GM12878 (cell line): Measurements from ENCODE around the gene ZIC1. TPM values are rescaled to one million over a fixed set of nuclear protein-coding genes. Genes with fewer than 3 reads are reported as not detected.

ENCODE experiments used
- ATAC-seq: fragments of 200-7000 bp; cut with Tn5 transposase; 3 replicates; pipeline ENCODE4 v1.9.1; 2020; ENCODE audit warnings: mild to moderate bottlenecking, moderate library complexity
- BruUV-seq: library from RNA; stranded (reverse); fragments of 400-500 nt; replicated peaks from 2 replicates; lab custom pipeline; 2021; lab: Mats Ljungman, UMichigan
- CTCF ChIA-PET: fragments of 300-600 bp; sonication (Branson Sonifier 250); formaldehyde crosslinking; extraction: SDS; loops from one replicate; lab custom pipeline; 2021; ENCODE audit warnings: inconsistent platforms; lab: Yijun Ruan, JAX
- POLR2A ChIA-PET: fragments of 350-600 bp; formaldehyde crosslinking; extraction: SDS; loops from one replicate; lab custom pipeline; 2021; ENCODE audit warnings: inconsistent platforms; lab: Charles Lee
- RAD21 ChIA-PET: fragments of 300-600 bp; sonication (Branson Sonifier 250); formaldehyde crosslinking; loops from one replicate; lab custom pipeline; 2023; ENCODE audit warnings: antibody characterized with exemption; ENCODE audit not compliant: unreplicated experiment; lab: Charles Lee
- SMC1A ChIA-PET: fragments of 300-600 bp; sonication (Branson Sonifier 250); formaldehyde crosslinking; loops from one replicate; lab custom pipeline; 2023; ENCODE audit not compliant: unreplicated experiment, uncharacterized antibody; lab: Charles Lee
- DNase-seq: peaks from one replicate; pipeline ENCODE4 v3.0.0-alpha.2; 2011; ENCODE audit warnings: low read depth, low spot score
- FAIRE-seq: peaks from 3 replicates; lab custom pipeline; 2011; peaks lifted over from hg19 to GRCh38; lab: Jason Lieb, UNC
- H2AFZ ChIP-seq: 2 replicates; pipeline ENCODE4 v1.6.0; 2011; ENCODE audit warnings: low read depth, low read length, control low read depth; ENCODE audit not compliant: control insufficient read depth
- H3K27ac ChIP-seq: 2 replicates; pipeline ENCODE4 v1.5.1; 2011; ENCODE audit warnings: control low read depth; ENCODE audit not compliant: control insufficient read depth, insufficient read depth
- H3K27me3 ChIP-seq, 2 experiments: replicated peaks in 1 of 2; 2 replicates each; pipeline versions ENCODE4 v1.6.0 to v1.6.1; 2011; ENCODE audit warnings: low read length in 1 of 2; ENCODE audit not compliant: control insufficient read depth in 2 of 2, insufficient read depth in 2 of 2
- H3K36me3 ChIP-seq, 2 experiments: 2 replicates each; pipeline ENCODE4 v1.5.1; 2011; ENCODE audit warnings: low read length in 1 of 2; ENCODE audit not compliant: control insufficient read depth in 2 of 2, insufficient read depth in 2 of 2
- H3K4me1 ChIP-seq: 2 replicates; pipeline ENCODE4 v1.6.1; 2011; ENCODE audit warnings: mild to moderate bottlenecking, low read length, moderate library complexity, mixed read lengths; ENCODE audit not compliant: control insufficient read depth, insufficient read depth
- H3K4me2 ChIP-seq: 2 replicates; pipeline ENCODE4 v1.6.0; 2011; ENCODE audit warnings: control low read depth; ENCODE audit not compliant: control insufficient read depth, insufficient read depth
- H3K4me3 ChIP-seq: fragments of 200-600 bp; sonication (generic); 2 replicates; pipeline ENCODE4 v1.5.1; 2016
- H3K79me2 ChIP-seq: 2 replicates; pipeline ENCODE4 v1.6.0; 2011; ENCODE audit warnings: low read length; ENCODE audit not compliant: control insufficient read depth, insufficient read depth
- H3K9ac ChIP-seq: 2 replicates; pipeline ENCODE4 v1.8.0; 2011; ENCODE audit warnings: low read length, control low read depth, mixed read lengths; ENCODE audit not compliant: control insufficient read depth, insufficient read depth
- H3K9me3 ChIP-seq: replicated peaks from 3 replicates; pipeline ENCODE4 v1.5.1; 2011; ENCODE audit warnings: mild to moderate bottlenecking, low read length; ENCODE audit not compliant: control insufficient read depth, insufficient read depth
- H4K20me1 ChIP-seq: 2 replicates; pipeline ENCODE4 v1.6.0; 2011; ENCODE audit not compliant: control insufficient read depth, insufficient read depth
- ESRRA ChIP-seq: IDR thresholded peaks from 2 replicates; pipeline ENCODE4 v1.6.1; 2012; ENCODE audit warnings: mild to moderate bottlenecking, low read length, improper control_type of control experiment
- HSF1 ChIP-seq: fragments of 150-350 bp; IDR thresholded peaks from 2 replicates; pipeline ENCODE4 v1.6.1; 2014; ENCODE audit warnings: mild to moderate bottlenecking, low read depth, low read length
- MTA2 ChIP-seq: fragments of 450-650 bp; IDR thresholded peaks from 2 replicates; pipeline ENCODE4 v1.6.1; 2016; ENCODE audit warnings: low read depth, mild to moderate bottlenecking, moderate library complexity
- MYC ChIP-seq: IDR thresholded peaks from 2 replicates; pipeline ENCODE4 v1.6.1; 2011; ENCODE audit warnings: mild to moderate bottlenecking, low read length, moderate library complexity, inconsistent platforms; ENCODE audit not compliant: insufficient read depth, insufficient replicate concordance, insufficient read length, severe bottlenecking
- PBX3 ChIP-seq: IDR thresholded peaks from 2 replicates; pipeline ENCODE4 v1.6.1; 2011; ENCODE audit warnings: mild to moderate bottlenecking, low read depth, low read length, moderate library complexity; ENCODE audit not compliant: insufficient replicate concordance
- RELA ChIP-seq: fragments of 450-650 bp; IDR thresholded peaks from 2 replicates; pipeline ENCODE4 v1.8.0; 2014; ENCODE audit warnings: borderline replicate concordance; ENCODE audit not compliant: partially characterized antibody
- REST ChIP-seq: IDR thresholded peaks from 2 replicates; pipeline ENCODE4 v1.6.1; 2012; ENCODE audit warnings: mild to moderate bottlenecking, low read depth, low read length
- WRNIP1 ChIP-seq: IDR thresholded peaks from 2 replicates; pipeline ENCODE4 v1.6.1; 2011; ENCODE audit warnings: low read depth, low read length, improper control_type of control experiment, borderline replicate concordance
- WGBS: methylation state at CpG from one replicate; pipeline ENCODE4 v1.1.6; 2016; ENCODE audit warnings: low lambda C conversion rate; ENCODE audit not compliant: insufficient replicate concordance, insufficient coverage; ENCODE audit errors: missing lambda C conversion rate; 5-methylcytosine and 5-hydroxymethylcytosine counted together
- in situ Hi-C: fragments of 300-500 bp; cut with MboI; formaldehyde crosslinking; loops from 9 replicates; pipeline ENCODE4 v1.14.3; 2018; ENCODE audit warnings: mixed read lengths
- intact Hi-C: fragments of 100-400 bp; cut with micrococcal nuclease; formaldehyde crosslinking; loops from one replicate; pipeline ENCODE4 v1.14.2; 2022; ENCODE audit not compliant: unreplicated experiment
- polyA plus RNA-seq, 11 experiments: library from polyadenylated mRNA; depleted of rRNA in 4 of 11; unstranded in 6 of 11; stranded (reverse) in 5 of 11; fragments of >200 nt; fragmentation: Nextera tagmentation in 4 of 11; fragmentation: Illumina TruSeq in 1 of 11; extraction: Ambion mirVana in 4 of 11; extraction: Trizol in 1 of 11; gene quantifications; 1 replicate in 1 of 11; 2 replicates in 10 of 11; pipeline versions ENCODE4 v1.2.1 to v1.2.3, GENCODE V29; 2011 to 2016; ENCODE audit warnings: inconsistent platforms in 2 of 11, missing spikeins in 2 of 11, low read depth in 1 of 11
- total RNA-seq, 4 experiments: library from RNA; depleted of rRNA in 3 of 4; stranded (reverse); fragments of >200 nt in 3 of 4; fragmentation: Illumina TruSeq in 1 of 4; extraction: Trizol in 1 of 4; gene quantifications; 2 replicates each; pipeline versions ENCODE4 v1.2.1 to v1.2.3, GENCODE V29; 2013 to 2021
- TF ChIP-seq, protein P1 (sequence below): fragments of 450-650 bp; IDR thresholded peaks from 2 replicates; pipeline ENCODE4 v1.6.1; 2017; ENCODE audit warnings: mild to moderate bottlenecking, moderate library complexity

ZIC1 gene
- total and polyA plus RNA-seq, 10 of the 15 experiments (the other 5 are each of a cell fraction or from before 2014, with no cell fraction given) = not detected

DNA sequence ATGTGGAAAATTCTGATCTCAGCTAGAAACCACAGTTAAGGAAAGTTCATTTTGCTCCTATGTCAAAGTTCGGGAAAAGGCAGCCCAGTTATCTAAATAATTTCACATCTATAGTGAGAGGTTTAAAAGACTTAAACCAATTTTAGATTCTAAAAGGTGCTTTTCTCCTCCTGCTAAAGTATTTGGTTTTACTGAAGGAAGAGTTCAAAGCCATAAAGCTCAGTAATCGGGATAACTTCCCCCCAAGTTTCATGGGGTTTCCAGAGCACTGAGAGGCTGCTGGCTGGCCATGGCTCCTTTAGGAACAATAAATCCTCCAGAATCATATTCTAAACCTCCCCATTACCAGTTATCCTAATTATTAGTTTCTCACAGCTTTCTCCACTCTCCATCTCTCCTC is 41.0 kb upstream of the ZIC1 start:
- no peak overlapping the region for H2AFZ ChIP-seq
- H3K79me2 ChIP-seq = no peaks in the 10 kb centered on the region
- no peaks in the 10 kb centered on the region; the same call in 2 of the 3 replicates for H3K9me3 ChIP-seq
- H3K4me2 ChIP-seq = no peak overlapping the region
- WGBS = 36% methylated on average over 2 of the region's 2 CpGs
- RAD21 ChIA-PET = no interaction called here
- H3K36me3 ChIP-seq = no peaks in the 10 kb centered on the region
- no peak overlapping the region for H3K4me3 ChIP-seq
- no peaks in the 10 kb centered on the region for H3K4me1 ChIP-seq
- no peak for ATAC-seq
- intact Hi-C loops (loop anchor here (10.0 kb wide), 1 partner anchor 1017 kb away; no protein-coding TSS in a partner anchor), in situ Hi-C loops (no loop called here)
- SMC1A ChIA-PET = interaction anchor here (1.4 kb wide), 1 partner anchor 708 kb away, joined by 3 read pairs; no protein-coding TSS in a partner anchor
- no peak for DNase-seq
- no peak for FAIRE-seq
- H3K9ac ChIP-seq = no peak overlapping the region
- CTCF ChIA-PET = interaction anchor here (1.2 kb wide), 1 partner anchor 15 kb away, joined by 3 read pairs; no protein-coding TSS in a partner anchor
- no peaks in the 10 kb centered on the region for H4K20me1 ChIP-seq
- H3K27me3 ChIP-seq = peaks cover 1 to 30% of the 10 kb centered on the region in 2 experiments
- no TSS peak for BruUV-seq
- POLR2A ChIA-PET = no interaction called here
- no peak overlapping the region for H3K27ac ChIP-seq
- TF ChIP-seq MYC (no peak), HSF1 (no peak), PBX3 (no peak), ESRRA (no peak), MTA2 (no peak), REST (no peak), WRNIP1 (no peak), RELA (no peak)
- TF ChIP-seq, protein P1, sequence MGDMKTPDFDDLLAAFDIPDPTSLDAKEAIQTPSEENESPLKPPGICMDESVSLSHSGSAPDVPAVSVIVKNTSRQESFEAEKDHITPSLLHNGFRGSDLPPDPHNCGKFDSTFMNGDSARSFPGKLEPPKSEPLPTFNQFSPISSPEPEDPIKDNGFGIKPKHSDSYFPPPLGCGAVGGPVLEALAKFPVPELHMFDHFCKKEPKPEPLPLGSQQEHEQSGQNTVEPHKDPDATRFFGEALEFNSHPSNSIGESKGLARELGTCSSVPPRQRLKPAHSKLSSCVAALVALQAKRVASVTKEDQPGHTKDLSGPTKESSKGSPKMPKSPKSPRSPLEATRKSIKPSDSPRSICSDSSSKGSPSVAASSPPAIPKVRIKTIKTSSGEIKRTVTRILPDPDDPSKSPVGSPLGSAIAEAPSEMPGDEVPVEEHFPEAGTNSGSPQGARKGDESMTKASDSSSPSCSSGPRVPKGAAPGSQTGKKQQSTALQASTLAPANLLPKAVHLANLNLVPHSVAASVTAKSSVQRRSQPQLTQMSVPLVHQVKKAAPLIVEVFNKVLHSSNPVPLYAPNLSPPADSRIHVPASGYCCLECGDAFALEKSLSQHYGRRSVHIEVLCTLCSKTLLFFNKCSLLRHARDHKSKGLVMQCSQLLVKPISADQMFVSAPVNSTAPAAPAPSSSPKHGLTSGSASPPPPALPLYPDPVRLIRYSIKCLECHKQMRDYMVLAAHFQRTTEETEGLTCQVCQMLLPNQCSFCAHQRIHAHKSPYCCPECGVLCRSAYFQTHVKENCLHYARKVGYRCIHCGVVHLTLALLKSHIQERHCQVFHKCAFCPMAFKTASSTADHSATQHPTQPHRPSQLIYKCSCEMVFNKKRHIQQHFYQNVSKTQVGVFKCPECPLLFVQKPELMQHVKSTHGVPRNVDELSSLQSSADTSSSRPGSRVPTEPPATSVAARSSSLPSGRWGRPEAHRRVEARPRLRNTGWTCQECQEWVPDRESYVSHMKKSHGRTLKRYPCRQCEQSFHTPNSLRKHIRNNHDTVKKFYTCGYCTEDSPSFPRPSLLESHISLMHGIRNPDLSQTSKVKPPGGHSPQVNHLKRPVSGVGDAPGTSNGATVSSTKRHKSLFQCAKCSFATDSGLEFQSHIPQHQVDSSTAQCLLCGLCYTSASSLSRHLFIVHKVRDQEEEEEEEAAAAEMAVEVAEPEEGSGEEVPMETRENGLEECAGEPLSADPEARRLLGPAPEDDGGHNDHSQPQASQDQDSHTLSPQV = no peak
